ENCODE data around the gene SH3GL2.
"Not testable (repeated sequence)": the region's sequence is repeated elsewhere in the genome, so short reads cannot be mapped to it uniquely, and the experiment has no call there.

Gene SH3GL2

GRCh38 chr9:17760250-17760649, 181.4 kb downstream of the SH3GL2 start:
- no peak for DNase-seq

- DNase-seq: peak; percentile 24 to 57
Observed at GRCh38 chr9:17761984-17762676, 183.3 kb downstream of the SH3GL2 start.

GRCh38 chr9:17764306-17764705, 185.4 kb downstream of the SH3GL2 start:
- DNase-seq: no peak

- not testable (repeated sequence) for DNase-seq
Observed at GRCh38 chr9:17765131-17765530, 186.3 kb downstream of the SH3GL2 start.

- no peak for DNase-seq
Observed at GRCh38 chr9:17772223-17772622, 193.4 kb downstream of the SH3GL2 start.

GRCh38 chr9:17775656-17776055, 196.8 kb downstream of the SH3GL2 start:
- DNase-seq: no peak

GRCh38 chr9:17776735-17777134, 197.9 kb downstream of the SH3GL2 start:
- DNase-seq: peak in 1 of 2 experiments; percentile 36

GRCh38 chr9:17777465-17777864, 198.6 kb downstream of the SH3GL2 start:
- no peak for DNase-seq

GRCh38 chr9:17782430-17783149, 203.7 kb downstream of the SH3GL2 start:
- DNase-seq: no peak

GRCh38 chr9:17783227-17783626, 204.4 kb downstream of the SH3GL2 start:
- DNase-seq: no peak

GRCh38 chr9:17789316-17789715, 210.4 kb downstream of the SH3GL2 start:
- no peak for DNase-seq

- DNase-seq: no peak
Observed at GRCh38 chr9:17793713-17794622, 215.1 kb downstream of the SH3GL2 start.

- DNase-seq: no peak
Observed at GRCh38 chr9:17795744-17796143, 216.9 kb downstream of the SH3GL2 start.

GRCh38 chr9:17799369-17799768, 220.5 kb downstream of the SH3GL2 start:
- DNase-seq: no peak

- no peak for DNase-seq
Observed at GRCh38 chr9:17800418-17800817, 221.6 kb downstream of the SH3GL2 start.

- peak; percentile 13 to 20 for DNase-seq
Observed at GRCh38 chr9:17802249-17802857, 223.5 kb downstream of the SH3GL2 start.

GRCh38 chr9:17807613-17808282, 228.9 kb downstream of the SH3GL2 start:
- DNase-seq: peak; percentile 85 to 95

- no peak for DNase-seq
Observed at GRCh38 chr9:17810317-17810716, 231.5 kb downstream of the SH3GL2 start.

- DNase-seq: peak; percentile 77
Observed at GRCh38 chr9:17810728-17811571, 232.1 kb downstream of the SH3GL2 start.

GRCh38 chr9:17813798-17814197, 234.9 kb downstream of the SH3GL2 start:
- no peak for DNase-seq

- no peak for DNase-seq
Observed at GRCh38 chr9:17816431-17817027, 237.7 kb downstream of the SH3GL2 start.

Measured in NCI-H2081 (cell line).